Measurements from ENCODE around the gene STS.

GRCh38 chrX:7184816-7185215 is 37.3 kb downstream of the STS start:
- no peak for TF ChIP-seq CTCF (conservative IDR thresholded peaks at IDR 0.05; ENCODE audit: low read depth, low read length)
- no peak for TF ChIP-seq FOS (IDR thresholded peaks at IDR 0.05; ENCODE audit: low read depth, low read length)
- no peak for TF ChIP-seq MAZ (IDR thresholded peaks at IDR 0.05; ENCODE audit: borderline replicate concordance, low read depth, low read length)
- no peak for TF ChIP-seq POLR2A (IDR thresholded peaks at IDR 0.05; ENCODE audit: low read depth, low read length)
- TF ChIP-seq RAD21 (IDR thresholded peaks at IDR 0.05; ENCODE audit: low read length) = no peak
- TF ChIP-seq MAFK (IDR thresholded peaks at IDR 0.05; ENCODE audit: low read depth, low read length) = no peak

Measured in IMR-90 (cell line).